ENCODE data around the gene FGD2.

GRCh38 chr6:37048851-37049757 lies 43.6 kb downstream of the FGD2 start:
- peak; percentile 32 for TF ChIP-seq POLR2A (IDR thresholded peaks at IDR 0.05; ENCODE audit: low read length)
- TF ChIP-seq GATA1 (IDR thresholded peaks at IDR 0.05; ENCODE audit: low read depth, low read length) = no peak
